NCI-H460 (cell line): ENCODE measurements around the gene TOPAZ1. TPM values are rescaled to one million over a fixed set of nuclear protein-coding genes. Genes with fewer than 3 reads are reported as not detected.
A peak's percentile ranks its signal among the peaks of the same experiment; 100 is the strongest.

Source experiments
- DNase-seq: peaks from one replicate; pipeline ENCODE4 v3.0.0-alpha.2; 2016; ENCODE audit warnings: low read depth; ENCODE audit errors: extremely low read depth
- total RNA-seq: library from RNA; depleted of rRNA; stranded (reverse); fragments of >200 nt; shearing (Covaris generic); gene quantifications from 2 replicates; pipeline ENCODE4 v1.2.3, GENCODE V29; 2014

Gene TOPAZ1
- total RNA-seq, 1 experiment from 2014 or later: not detected

- DNase-seq: no peak
Observed at GRCh38 chr3:44240061-44240460, 1.6 kb upstream of the TOPAZ1 start.

DNA sequence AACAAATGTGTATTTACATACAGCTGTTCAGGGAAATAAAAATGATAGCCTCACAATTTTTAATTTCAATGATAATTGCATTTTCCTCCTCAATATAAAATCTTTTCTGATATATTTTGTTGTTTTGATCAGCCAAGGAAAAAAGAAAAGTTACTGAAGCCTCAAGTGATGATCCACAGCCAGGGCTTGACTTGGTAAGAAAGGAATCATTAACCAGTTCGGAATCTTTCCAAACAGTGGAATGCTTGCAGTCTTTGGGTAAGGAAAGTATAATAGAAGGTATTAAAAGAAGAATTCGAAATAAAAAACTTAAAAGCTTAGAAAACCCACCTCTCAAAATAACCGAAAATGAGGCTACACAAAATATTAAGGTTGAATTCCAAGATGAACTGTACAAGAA, 1.0 kb downstream of the TOPAZ1 start:
- DNase-seq: no peak

DNA sequence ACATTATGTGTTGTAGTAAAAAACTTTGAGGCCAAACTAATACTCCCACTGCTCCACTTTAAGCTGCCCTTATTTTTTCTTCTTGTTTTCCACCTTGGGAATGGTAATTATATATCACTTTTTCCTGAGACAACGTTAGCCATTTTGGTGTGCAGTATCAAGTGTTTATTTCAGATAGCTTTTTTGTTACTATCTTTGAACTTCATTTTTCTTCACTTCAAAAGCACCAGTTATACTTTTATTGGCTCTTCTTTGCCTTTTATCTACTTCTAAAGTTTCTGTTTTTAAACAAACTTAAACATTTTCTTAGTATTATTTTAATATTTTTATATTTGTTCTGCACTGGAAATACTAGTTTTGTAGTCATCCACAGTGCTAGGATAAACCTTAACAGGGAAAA, 6.5 kb downstream of the TOPAZ1 start:
- no peak for DNase-seq

DNA sequence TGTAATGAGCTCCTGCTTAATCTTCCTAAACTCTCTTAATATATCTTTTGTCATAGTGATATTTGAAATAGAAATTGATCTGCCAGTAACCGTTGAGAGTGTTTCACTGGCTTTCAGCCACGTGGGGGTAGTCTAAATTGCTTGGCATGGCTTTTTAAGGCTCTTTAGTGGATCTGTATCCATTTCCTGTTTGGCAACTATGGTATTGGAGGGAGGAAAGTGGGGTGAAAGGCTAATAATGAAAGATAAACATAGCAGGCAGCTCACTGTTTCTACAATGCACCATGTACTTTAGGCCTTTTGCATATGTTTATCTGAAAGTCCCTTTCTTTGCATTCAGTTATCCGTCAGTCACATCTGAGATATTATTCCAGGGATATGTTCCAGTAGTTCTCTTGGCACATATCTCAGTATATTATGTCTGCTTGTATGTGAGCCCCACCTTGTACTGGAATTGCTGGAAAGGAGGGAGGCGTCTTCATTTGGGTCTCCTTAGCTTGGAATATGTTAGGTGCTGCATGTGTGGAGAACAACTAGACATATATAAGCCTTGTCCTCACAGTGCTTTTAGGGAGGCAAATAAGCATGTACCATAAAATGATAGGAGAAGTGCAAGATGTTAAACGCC, 10.8 kb downstream of the TOPAZ1 start:
- no peak for DNase-seq

- no peak for DNase-seq
Observed at GRCh38 chr3:44259404-44259803, 17.7 kb downstream of the TOPAZ1 start.

DNA sequence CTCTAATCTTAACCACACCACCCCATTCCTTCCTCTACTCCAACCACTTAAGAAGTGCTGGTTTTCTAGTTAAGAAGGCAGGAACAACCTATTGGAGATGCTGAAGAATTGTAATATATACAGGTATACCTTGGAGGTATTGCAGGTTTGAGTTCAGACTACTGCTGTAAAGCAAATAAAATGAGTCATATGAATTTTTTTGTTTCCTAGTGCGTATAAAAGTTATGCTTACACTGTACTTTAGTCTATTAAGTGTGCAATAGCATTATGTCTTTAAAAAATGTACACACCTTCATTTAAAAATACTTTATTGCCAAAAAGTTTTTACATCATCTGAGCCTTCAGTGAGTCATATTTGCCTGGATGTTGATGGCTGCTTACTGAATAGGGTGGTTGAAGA, 22.5 kb downstream of the TOPAZ1 start:
- DNase-seq: no peak

- no peak for DNase-seq
Observed at GRCh38 chr3:44265815-44266214, 24.1 kb downstream of the TOPAZ1 start.

DNA sequence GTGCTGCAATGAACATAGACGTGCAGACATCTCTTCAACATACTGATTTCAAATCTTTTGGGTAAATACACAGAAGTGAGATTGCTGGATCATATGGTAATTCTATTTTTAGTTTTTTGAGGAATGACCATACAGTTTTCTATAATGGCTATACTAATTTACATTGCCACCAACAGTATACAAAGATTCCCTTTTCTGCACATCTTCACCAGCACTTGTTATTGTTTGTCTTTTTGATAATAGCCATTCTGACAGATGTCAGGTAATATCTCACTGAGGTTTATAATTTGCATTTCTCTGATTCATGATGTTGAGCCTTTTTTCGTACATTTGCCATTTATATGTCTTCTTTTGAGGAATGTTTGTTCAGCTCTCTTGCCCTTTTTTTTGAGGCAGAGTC, 30.5 kb downstream of the TOPAZ1 start:
- DNase-seq: no peak

GRCh38 chr3:44277925-44278324, 36.2 kb downstream of the TOPAZ1 start:
- DNase-seq: no peak

GRCh38 chr3:44280077-44280476, 38.4 kb downstream of the TOPAZ1 start:
- DNase-seq: no peak

DNA sequence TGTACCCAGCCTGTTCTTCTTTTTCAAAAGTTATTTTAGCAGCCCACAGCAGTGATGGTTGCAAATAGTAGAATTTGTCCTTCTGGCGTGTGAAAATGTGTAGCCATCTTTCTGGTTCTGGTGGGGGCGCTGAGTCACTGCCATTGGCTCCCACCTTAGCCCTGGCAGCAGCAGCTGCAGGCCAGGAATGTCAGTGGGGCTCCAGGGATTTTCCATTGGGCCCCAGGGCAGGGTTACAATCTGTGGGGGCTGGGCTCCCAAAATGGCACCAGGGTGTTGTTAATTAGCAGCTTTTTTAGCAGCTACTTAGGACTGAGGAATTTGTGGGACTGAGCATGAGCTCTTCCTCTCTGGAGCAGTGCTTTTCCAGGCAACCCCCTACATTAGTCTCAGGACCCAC, 38.9 kb downstream of the TOPAZ1 start:
- DNase-seq: no peak

GRCh38 chr3:44284949-44285348, 43.3 kb downstream of the TOPAZ1 start:
- DNase-seq: no peak

GRCh38 chr3:44289882-44290462, 48.3 kb downstream of the TOPAZ1 start:
- DNase-seq: no peak

GRCh38 chr3:44292276-44292675, 50.6 kb downstream of the TOPAZ1 start:
- DNase-seq: no peak

DNA sequence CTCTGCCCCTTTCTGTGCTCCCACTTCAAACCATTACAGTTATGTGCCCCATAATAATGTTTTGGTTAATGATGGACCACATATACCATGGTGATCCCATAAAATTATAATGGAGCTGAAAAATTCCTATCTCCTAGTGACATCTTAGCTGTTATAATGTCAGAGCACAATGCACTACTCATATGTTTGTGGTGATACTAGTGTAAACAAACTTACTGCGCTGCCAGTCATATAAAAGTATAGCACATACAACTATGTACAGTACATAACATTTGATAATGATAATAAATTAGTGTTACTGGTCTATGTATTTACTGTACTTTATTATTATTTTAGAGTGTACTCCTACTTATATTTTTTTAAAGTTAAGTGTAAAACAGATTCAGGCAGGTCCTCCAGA, 51.3 kb downstream of the TOPAZ1 start:
- no peak for DNase-seq

DNA sequence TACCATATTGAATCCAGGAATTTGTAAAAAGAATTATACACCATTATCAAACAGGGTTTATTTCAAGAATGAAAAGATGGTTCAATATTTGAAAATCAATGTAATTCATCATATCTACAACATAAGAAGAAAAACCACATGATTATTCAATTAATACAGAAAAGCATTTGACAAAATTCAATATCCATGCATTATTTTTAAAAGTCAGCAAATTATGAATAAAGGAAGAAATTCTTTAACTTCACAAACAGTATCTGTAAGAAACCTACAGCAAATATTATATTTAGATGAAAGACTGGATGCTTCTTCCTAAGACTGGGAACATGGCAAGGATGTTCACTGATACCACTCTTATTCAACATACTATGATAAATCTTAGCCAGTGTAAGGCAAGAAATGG, 55.6 kb downstream of the TOPAZ1 start:
- no peak for DNase-seq

- no peak for DNase-seq
Observed at GRCh38 chr3:44301746-44302145, 60.1 kb downstream of the TOPAZ1 start.

DNA sequence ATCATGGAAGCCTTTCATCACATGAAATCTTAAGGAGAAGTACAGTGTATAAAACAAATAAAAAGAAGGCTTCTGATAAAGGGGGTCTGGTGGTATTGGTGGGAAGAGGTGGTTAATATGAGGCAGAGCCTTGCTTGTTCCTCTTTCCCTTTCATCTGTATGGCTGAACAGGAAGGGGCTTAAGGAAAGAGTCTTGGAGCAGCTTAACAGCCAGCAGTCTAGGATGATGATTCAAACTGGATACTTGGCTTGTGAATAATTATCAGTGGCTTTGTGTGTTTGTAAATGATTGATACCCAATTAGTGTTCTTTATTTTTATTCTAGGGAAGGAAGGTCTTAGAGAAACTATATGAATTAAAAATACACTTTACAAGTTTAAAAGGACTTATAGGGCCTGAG, 67.8 kb downstream of the TOPAZ1 start:
- DNase-seq: no peak

DNA sequence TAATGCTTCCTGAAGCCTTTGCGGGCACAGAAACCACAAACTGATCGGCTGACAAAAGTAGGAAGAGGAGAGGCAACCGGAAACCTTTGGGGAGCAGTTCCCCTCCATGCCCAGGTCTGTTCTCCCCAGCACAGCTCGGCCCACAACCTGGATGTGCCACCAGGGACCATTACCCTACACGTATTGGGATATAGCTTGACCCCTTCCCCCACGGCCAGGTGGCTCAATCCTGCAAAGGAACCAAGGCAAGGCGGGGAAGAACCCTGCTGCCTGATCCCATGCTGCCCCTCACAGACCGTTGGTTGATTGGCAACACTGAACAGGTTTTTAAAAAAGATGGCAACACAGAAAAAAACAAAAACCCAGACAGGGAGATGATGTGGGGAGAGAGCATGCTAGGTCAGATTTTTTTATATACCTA, 77.2 kb downstream of the TOPAZ1 start:
- no peak for DNase-seq

GRCh38 chr3:44321335-44321734, 79.6 kb downstream of the TOPAZ1 start:
- DNase-seq: no peak

- DNase-seq: peak; percentile 52
Observed at GRCh38 chr3:44323341-44323955, 81.8 kb downstream of the TOPAZ1 start.

DNA sequence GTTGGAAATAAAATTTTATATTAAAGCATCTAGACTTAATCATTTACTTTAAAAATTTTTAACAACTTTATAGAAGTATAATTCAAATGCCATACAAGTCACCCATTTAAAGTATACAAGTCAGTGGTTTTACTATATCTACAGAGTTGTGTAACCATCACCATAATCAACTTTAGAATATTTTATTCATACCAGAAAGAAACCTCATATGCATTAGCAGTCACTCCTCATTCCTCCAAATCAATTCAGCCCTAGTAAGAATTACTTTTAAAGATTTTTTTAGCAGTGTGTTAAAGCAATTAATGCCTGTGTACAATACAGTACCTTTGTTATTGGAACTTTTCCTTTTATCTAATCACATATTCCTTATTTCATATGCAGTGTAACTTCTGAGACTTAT, 82.9 kb downstream of the TOPAZ1 start:
- no peak for DNase-seq
